ENCODE data around the gene BCL2L1.

DNA sequence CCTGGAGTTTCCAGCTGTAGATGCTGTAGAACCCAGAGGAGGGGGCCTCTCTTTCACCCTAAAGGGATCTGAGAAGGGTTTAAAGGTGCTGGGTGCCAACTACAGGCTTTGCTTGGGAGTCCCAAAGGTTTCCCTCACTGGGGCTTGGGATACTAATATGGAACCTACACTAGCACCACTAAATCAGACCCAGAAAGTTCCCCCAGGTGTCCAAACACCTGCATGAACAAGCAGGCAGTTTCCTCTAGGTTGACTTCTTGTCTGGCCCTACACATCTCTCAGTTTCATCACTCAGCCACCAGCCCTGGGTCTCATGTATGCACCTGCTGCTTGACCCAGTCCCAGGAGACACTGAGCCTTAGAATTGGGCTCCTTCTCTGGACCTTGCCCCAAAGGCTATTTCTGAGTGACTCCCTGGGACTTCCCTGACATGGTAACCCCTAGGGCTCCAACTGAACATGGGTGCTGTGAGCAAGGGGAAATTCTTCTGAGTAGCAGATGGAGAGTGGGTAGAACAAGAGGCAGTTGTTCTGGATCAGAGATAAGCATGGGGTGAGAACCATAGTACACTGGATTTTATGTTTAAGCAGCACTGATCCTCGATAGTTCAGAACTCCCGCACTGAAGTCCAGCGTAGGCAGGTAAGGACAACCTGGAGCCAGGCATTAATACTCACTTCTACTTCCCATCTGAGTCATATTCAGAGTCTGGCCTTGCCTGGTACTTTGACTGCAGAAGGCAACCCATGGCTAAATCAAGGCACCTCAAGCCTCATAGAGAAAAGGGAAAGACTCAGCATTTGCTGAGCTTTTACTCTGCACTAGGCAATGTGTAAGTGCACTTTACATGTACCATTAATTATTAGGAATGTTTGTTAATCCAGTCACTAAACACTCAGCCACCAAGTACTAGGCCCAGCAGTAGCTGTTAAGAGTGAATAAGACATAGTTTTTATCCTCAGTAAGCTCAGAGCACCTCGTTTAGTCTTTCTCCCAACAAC is 16.8 kb downstream of the BCL2L1 start:
- TF ChIP-seq, protein P1, sequence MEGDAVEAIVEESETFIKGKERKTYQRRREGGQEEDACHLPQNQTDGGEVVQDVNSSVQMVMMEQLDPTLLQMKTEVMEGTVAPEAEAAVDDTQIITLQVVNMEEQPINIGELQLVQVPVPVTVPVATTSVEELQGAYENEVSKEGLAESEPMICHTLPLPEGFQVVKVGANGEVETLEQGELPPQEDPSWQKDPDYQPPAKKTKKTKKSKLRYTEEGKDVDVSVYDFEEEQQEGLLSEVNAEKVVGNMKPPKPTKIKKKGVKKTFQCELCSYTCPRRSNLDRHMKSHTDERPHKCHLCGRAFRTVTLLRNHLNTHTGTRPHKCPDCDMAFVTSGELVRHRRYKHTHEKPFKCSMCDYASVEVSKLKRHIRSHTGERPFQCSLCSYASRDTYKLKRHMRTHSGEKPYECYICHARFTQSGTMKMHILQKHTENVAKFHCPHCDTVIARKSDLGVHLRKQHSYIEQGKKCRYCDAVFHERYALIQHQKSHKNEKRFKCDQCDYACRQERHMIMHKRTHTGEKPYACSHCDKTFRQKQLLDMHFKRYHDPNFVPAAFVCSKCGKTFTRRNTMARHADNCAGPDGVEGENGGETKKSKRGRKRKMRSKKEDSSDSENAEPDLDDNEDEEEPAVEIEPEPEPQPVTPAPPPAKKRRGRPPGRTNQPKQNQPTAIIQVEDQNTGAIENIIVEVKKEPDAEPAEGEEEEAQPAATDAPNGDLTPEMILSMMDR (IDR thresholded peaks at IDR 0.05; ENCODE audit: low read depth, low read length) = no peak
- TF ChIP-seq EZH2phosphoT487 (IDR thresholded peaks at IDR 0.05; ENCODE audit: low read depth) = no peak

Data from OCI-LY3 (cell line).